NCI-H1105 (cell line): ENCODE data around the gene FANCF.
"Not testable (repeated sequence)": the region's sequence is repeated elsewhere in the genome, so short reads cannot be mapped to it uniquely, and the experiment has no call there.

ENCODE experiments used
- DNase-seq: peaks from one replicate; lab custom pipeline; 2025; lab: John Stamatoyannopoulos, UW

Gene FANCF, protein sequence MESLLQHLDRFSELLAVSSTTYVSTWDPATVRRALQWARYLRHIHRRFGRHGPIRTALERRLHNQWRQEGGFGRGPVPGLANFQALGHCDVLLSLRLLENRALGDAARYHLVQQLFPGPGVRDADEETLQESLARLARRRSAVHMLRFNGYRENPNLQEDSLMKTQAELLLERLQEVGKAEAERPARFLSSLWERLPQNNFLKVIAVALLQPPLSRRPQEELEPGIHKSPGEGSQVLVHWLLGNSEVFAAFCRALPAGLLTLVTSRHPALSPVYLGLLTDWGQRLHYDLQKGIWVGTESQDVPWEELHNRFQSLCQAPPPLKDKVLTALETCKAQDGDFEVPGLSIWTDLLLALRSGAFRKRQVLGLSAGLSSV

GRCh38 chr11:22625448-22626287 lies at the start of gene FANCF:
FANCF (minus strand) TSS chr11:22625823; CDS start chr11:22625810, 13 bp downstream.
- DNase-seq: peak; percentile 95

GRCh38 chr11:22674470-22675439 lies 49.1 kb upstream of the FANCF start:
- DNase-seq: no peak

DNA sequence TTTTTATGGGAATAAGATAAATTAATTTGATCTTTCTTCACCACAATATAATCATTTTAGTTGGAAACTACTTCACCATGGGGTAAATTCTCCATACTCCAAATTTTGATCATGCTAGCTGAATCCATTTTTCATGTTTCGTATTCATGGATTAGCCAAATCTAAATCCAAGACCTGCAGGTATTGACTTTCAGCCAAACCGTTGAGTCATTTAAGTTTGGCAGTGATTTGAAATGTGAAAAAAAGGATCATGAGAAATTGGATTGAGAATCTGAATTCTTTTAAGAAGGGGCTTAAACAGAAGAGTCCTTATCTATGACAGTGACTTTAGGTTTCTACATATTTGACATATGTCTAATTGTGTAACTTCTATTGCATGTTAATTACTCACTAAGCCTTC lies 46.1 kb upstream of the FANCF start:
- no peak for DNase-seq

GRCh38 chr11:22670830-22671229 lies 45.2 kb upstream of the FANCF start:
- no peak for DNase-seq

DNA sequence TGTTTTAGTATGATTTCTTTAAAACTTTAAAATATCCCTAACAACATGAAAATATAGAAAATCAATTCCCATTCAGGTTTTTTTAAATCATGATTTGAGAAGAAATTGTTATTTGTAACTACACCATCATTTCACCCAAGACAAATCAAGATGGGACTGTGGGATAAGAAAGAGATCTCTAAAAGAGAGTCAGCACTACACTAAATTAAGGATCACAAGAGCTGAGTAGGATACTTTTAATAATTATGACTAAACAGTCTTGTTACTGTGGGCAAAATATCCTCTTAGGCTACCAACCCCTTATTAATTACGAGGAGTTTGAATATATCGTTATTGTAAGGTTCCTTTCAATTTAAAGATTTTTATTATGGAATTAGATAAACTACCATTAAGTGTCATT lies 43.7 kb upstream of the FANCF start:
- no peak for DNase-seq

DNA sequence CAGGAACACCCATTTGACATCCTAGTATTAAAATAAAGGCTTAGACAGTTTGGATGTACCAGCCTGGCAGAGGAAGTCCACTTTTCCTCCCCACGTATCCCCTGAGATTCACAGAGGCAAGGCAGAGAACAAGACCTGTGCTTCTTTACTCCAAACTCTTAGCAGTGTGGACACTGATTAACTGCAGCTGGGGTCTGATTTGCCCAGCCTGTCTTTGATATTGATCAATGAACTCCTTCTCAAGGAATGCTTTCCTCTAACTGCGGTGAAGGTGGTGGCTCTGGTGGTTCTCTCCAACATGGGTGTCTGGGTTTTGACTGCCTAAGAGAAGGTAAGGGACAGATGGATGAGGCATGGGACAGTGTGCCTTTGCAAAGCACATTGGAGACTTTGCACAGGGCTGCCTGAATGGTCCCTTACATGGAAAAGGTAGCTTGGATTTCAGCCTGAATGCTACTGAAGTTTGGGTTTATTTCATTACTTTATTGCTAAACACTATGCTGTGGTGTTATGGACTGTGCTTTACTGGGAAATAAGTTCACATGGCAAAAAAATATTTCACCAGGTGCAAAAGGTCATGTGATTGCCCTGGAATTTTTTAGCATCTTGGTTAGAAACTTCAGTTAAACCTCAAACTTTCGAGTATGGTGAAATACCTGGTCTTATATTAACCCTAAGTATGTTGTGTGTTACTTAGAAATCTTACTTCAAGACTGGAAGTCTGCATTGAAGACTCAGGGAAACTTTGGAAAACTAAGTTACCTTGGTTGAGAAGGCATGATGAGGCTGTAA lies 42.6 kb upstream of the FANCF start:
- no peak for DNase-seq

GRCh38 chr11:22666688-22667439 lies 41.2 kb upstream of the FANCF start:
- DNase-seq: peak; percentile 36

GRCh38 chr11:22666325-22666687 lies 40.7 kb upstream of the FANCF start, which contains the start of gene GAS2:
GAS2 (plus strand) TSS chr11:22666611; CDS start chr11:22674870, 8,259 bp downstream.
- no peak for DNase-seq

GRCh38 chr11:22659783-22660182 lies 34.2 kb upstream of the FANCF start:
- no peak for DNase-seq

DNA sequence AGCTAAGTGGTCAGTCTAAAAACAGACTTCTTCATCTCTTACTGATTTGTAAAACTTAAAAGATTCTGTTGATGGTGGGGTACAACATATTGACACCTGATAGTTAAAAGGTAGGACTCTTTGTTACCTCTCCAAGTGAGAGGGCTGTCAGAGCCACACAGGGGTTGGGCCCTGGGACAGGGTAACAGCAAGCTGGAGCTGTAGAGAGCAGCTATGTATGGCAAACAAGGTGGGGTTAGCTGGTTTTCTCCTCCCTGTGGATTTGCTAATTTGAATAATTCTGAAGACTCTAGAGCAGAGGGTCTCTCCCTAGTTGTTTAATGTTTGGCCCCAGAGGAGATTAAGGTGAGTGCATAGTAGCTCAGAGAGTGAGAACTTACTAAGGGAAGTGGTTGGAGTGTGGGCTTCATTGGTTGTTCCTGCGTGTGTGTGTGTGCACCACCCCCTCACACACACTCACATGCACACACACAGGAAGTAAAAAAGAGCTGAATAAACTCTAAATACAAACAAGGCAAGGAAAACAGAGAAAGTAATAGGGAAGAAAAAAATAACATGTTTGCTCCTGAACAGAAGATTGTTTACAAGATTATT lies 31.6 kb upstream of the FANCF start:
- no peak for DNase-seq

- no peak for DNase-seq
These were observed 30.5 kb upstream of the FANCF start for GRCh38 chr11:22656130-22656529.

DNA sequence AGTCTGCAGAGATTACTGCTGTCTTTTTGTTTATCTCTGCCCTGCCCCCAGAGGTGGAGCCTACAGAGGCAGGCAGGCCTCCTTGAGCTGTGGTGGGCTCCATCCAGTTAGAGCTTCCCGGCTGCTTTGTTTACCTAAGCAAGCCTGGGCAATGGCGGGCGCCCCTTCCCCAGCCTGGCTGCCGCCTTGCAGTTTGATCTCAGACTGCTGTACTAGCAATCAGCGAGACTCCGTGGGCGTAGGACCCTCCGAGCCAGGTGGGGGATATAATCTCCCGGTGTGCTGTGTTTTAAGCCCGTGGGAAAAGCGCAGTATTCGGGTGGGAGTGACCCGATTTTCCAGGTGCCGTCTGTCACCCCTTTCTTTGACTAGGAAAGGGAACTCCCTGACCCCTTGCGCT lies 26.7 kb upstream of the FANCF start:
- not testable (repeated sequence) for DNase-seq

DNA sequence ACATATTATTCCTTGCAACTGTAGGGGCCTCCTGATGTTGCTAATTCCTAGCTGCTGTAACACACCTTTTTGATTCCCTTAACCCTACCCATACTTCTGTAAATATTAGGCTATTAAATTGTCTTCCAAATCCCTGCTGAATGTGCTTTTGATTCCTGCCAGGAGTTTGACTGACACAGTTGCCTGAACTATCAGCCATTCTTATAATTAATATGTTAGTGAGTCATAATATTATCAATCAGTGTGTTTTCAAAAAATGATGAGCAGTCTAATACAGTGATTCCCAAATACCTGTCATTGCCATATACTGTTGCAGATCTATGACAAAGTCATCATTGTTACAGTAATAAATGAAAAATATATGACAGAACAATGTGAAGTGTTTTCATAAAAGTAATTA lies 15.9 kb upstream of the FANCF start:
- DNase-seq: no peak

GRCh38 chr11:22640862-22641261 lies 15.2 kb upstream of the FANCF start:
- DNase-seq: no peak

GRCh38 chr11:22635689-22636088 lies 10.1 kb upstream of the FANCF start:
- no peak for DNase-seq

- peak; percentile 35 for DNase-seq
These were observed 9.4 kb upstream of the FANCF start for GRCh38 chr11:22634897-22635629.

- no peak for DNase-seq
These were observed 7.8 kb upstream of the FANCF start for GRCh38 chr11:22633354-22633902.

GRCh38 chr11:22627421-22627820 lies 1.8 kb upstream of the FANCF start:
- no peak for DNase-seq
